HepG2 (cell line): Measurements from ENCODE around the gene PFDN1. TPM values are rescaled to one million over a fixed set of nuclear protein-coding genes. Genes with fewer than 3 reads are reported as not detected.
A peak's percentile ranks its signal among the peaks of the same experiment; 100 is the strongest.

Experiments used
- AHR ChIP-seq: IDR thresholded peaks from 2 replicates; pipeline ENCODE4 v1.6.1; 2018; ENCODE audit warnings: missing genetic modification reagents, missing compliant biosample characterization
- ARNTL ChIP-seq: sonication (generic); formaldehyde crosslinking; IDR thresholded peaks from 2 replicates; pipeline ENCODE4 v1.4.0; 2020; ENCODE audit warnings: mild to moderate bottlenecking, missing genetic modification reagents
- HNF4G ChIP-seq, 2 experiments: sonication (generic) in 1 of 2; formaldehyde crosslinking in 1 of 2; IDR thresholded peaks; 2 replicates each; pipeline versions ENCODE4 v1.4.0 to v1.6.1; 2011 to 2020; ENCODE audit warnings: borderline replicate concordance in 2 of 2, low read depth in 2 of 2, mild to moderate bottlenecking in 2 of 2, low read length in 1 of 2, missing genetic modification reagents in 1 of 2, moderate library complexity in 1 of 2
- KDM4B ChIP-seq: sonication (generic); formaldehyde crosslinking; IDR thresholded peaks from 2 replicates; pipeline ENCODE4 v1.4.0; 2020; ENCODE audit warnings: missing genetic modification reagents
- KLF11 ChIP-seq: IDR thresholded peaks from 2 replicates; pipeline ENCODE4 v1.6.1; 2016; ENCODE audit warnings: missing compliant biosample characterization
- KLF16 ChIP-seq, 2 experiments: sonication (generic) in 1 of 2; formaldehyde crosslinking in 1 of 2; IDR thresholded peaks; 2 replicates each; pipeline versions ENCODE4 v1.6.1 to v1.8.0; 2016 to 2023; ENCODE audit warnings: missing genetic modification reagents in 2 of 2, missing compliant biosample characterization in 1 of 2
- NFIC ChIP-seq: IDR thresholded peaks from 2 replicates; pipeline ENCODE4 v1.6.1; 2012; ENCODE audit warnings: mild to moderate bottlenecking, low read length, inconsistent platforms
- PCBP2 ChIP-seq: fragments of 200-400 bp; formaldehyde crosslinking; optimal IDR thresholded peaks from 2 replicates; pipeline ENCODE3; 2018; ENCODE audit warnings: low read length, low read depth; ENCODE audit not compliant: poor library complexity, severe bottlenecking
- PRPF4 ChIP-seq: fragments of 200-400 bp; formaldehyde crosslinking; IDR thresholded peaks from 2 replicates; pipeline ENCODE4 v1.6.1; 2016; ENCODE audit warnings: low read length, low read depth; ENCODE audit not compliant: poor library complexity, severe bottlenecking
- RARA ChIP-seq: IDR thresholded peaks from 2 replicates; pipeline ENCODE4 v1.6.1; 2016; ENCODE audit warnings: missing genetic modification reagents, missing compliant biosample characterization
- SMAD1 ChIP-seq: sonication (generic); formaldehyde crosslinking; IDR thresholded peaks from 2 replicates; pipeline ENCODE4 v1.4.0; 2020; ENCODE audit warnings: missing genetic modification reagents, low read depth, mild to moderate bottlenecking, borderline replicate concordance
- ZNF296 ChIP-seq: sonication (generic); formaldehyde crosslinking; conservative IDR thresholded peaks from 2 replicates; pipeline ENCODE4 v1.5.0; 2020; ENCODE audit warnings: mild to moderate bottlenecking, missing genetic modification reagents
- ZNF496 ChIP-seq: sonication (generic); formaldehyde crosslinking; IDR thresholded peaks from 2 replicates; pipeline ENCODE4 v1.8.1; 2023; ENCODE audit warnings: mild to moderate bottlenecking, moderate library complexity, missing genetic modification reagents; ENCODE audit not compliant: insufficient replicate concordance
- ZNF850 ChIP-seq: sonication (generic); formaldehyde crosslinking; conservative IDR thresholded peaks from 2 replicates; pipeline ENCODE4 v1.9.0; 2021; ENCODE audit warnings: mild to moderate bottlenecking, missing genetic modification reagents
- polyA plus RNA-seq, 8 experiments: library from polyadenylated mRNA; depleted of rRNA in 3 of 8; stranded (reverse) in 7 of 8; unstranded in 1 of 8; fragments of >200 nt; fragmentation: Illumina TruSeq in 4 of 8; extraction: Trizol in 4 of 8; gene quantifications; 2 replicates each; pipeline versions ENCODE4 v1.2.1 to v1.2.3, GENCODE V29; 2011 to 2016; ENCODE audit warnings: low read depth in 4 of 8, missing spikeins in 1 of 8, mixed read lengths in 1 of 8; ENCODE audit not compliant: insufficient read depth in 1 of 8
- total RNA-seq, 5 experiments: library from RNA; depleted of rRNA; stranded (reverse); fragments of >200 nt; fragmentation: Illumina TruSeq; extraction: Trizol; gene quantifications; 2 replicates each; pipeline ENCODE4 v1.2.3, GENCODE V29; 2016; ENCODE audit warnings: low read depth in 1 of 5
- TF ChIP-seq, protein P1 (sequence below): sonication (generic); formaldehyde crosslinking; IDR thresholded peaks from 2 replicates; pipeline ENCODE4 v1.5.0; 2020; ENCODE audit warnings: missing genetic modification reagents
- TF ChIP-seq, protein P2 (sequence below): sonication (generic); IDR thresholded peaks from 2 replicates; pipeline ENCODE4 v1.6.1; 2016; ENCODE audit warnings: low read depth, borderline replicate concordance
- TF ChIP-seq, protein P3 (sequence below): sonication (generic); formaldehyde crosslinking; IDR thresholded peaks from 2 replicates; pipeline ENCODE4 v1.5.1; 2020; ENCODE audit warnings: missing genetic modification reagents, mild to moderate bottlenecking, borderline replicate concordance
- TF ChIP-seq, protein P4 (sequence below): IDR thresholded peaks from 2 replicates; pipeline ENCODE4 v1.6.1; 2016; ENCODE audit warnings: missing compliant biosample characterization, missing genetic modification reagents, borderline replicate concordance
- TF ChIP-seq, protein P5 (sequence below): sonication (generic); formaldehyde crosslinking; IDR thresholded peaks from 2 replicates; pipeline ENCODE4 v1.4.0; 2020; ENCODE audit warnings: missing genetic modification reagents, mild to moderate bottlenecking, borderline replicate concordance

Gene PFDN1
- total and polyA plus RNA-seq, 2 of the 13 experiments (the other 11 are each of a cell fraction or from before 2014, with no cell fraction given), result 67.2 to 70.8 TPM

DNA sequence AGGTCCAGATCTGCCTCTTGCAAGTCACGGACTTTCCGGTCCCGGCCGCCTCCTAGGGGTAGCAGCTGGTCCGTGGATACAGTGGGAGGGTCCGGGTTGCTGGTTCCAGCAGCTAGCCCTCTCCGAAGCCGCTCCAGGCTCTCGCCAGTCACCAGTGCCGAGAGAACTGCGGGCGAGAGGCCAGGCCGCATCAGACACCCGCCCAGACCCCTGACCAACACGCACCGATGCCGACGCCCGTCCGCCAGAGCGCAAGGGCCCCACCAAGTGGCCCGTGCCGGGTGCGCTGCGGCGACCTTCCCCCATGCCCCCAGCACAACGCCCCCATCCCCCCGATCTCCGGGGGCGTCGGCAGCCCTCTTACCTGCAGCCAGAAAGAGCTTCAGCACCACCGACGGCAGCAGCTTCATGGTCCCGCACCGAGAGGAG lies 43.0 kb upstream of the PFDN1 start (continued):
- TF ChIP-seq ZNF496 (CRISPR knock-in tag), result no peak
- no peak for TF ChIP-seq ZNF850 (CRISPR knock-in tag)
- TF ChIP-seq RARA (CRISPR knock-in tag), result no peak
- no peak for TF ChIP-seq AHR (CRISPR knock-in tag)
- 0 out of 2 replicates have a peak, but pooled peaks have one; percentile 20 for TF ChIP-seq KDM4B (CRISPR knock-in tag)
- no peak for TF ChIP-seq NFIC
- TF ChIP-seq ZNF296 (CRISPR knock-in tag), result no peak
- TF ChIP-seq HNF4G (IDR thresholded peaks at IDR 0.05; ENCODE audit: borderline replicate concordance, low read depth, low read length), result no peak
- TF ChIP-seq HNF4G (CRISPR knock-in tag; IDR thresholded peaks at IDR 0.05; ENCODE audit: borderline replicate concordance, low read depth), result no peak
- no peak for TF ChIP-seq SMAD1
- TF ChIP-seq, protein P1, sequence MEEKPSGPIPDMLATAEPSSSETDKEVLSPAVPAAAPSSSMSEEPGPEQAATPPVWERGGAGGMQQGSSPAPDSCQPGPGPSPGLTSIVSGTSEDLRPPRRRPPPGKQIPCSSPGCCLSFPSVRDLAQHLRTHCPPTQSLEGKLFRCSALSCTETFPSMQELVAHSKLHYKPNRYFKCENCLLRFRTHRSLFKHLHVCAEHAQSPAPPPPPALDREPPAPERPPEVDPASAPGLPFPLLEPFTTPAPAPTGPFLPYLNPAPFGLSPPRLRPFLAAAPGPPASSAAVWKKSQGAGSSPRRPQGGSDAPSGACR (CRISPR knock-in tag), result peak; percentile 71
- TF ChIP-seq, protein P2, sequence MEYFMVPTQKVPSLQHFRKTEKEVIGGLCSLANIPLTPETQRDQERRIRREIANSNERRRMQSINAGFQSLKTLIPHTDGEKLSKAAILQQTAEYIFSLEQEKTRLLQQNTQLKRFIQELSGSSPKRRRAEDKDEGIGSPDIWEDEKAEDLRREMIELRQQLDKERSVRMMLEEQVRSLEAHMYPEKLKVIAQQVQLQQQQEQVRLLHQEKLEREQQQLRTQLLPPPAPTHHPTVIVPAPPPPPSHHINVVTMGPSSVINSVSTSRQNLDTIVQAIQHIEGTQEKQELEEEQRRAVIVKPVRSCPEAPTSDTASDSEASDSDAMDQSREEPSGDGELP, result peak; percentile 14; the same call in 1 of the 2 replicates
- no peak for TF ChIP-seq ARNTL (CRISPR knock-in tag)
- TF ChIP-seq, protein P3, sequence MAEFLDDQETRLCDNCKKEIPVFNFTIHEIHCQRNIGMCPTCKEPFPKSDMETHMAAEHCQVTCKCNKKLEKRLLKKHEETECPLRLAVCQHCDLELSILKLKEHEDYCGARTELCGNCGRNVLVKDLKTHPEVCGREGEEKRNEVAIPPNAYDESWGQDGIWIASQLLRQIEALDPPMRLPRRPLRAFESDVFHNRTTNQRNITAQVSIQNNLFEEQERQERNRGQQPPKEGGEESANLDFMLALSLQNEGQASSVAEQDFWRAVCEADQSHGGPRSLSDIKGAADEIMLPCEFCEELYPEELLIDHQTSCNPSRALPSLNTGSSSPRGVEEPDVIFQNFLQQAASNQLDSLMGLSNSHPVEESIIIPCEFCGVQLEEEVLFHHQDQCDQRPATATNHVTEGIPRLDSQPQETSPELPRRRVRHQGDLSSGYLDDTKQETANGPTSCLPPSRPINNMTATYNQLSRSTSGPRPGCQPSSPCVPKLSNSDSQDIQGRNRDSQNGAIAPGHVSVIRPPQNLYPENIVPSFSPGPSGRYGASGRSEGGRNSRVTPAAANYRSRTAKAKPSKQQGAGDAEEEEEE (CRISPR knock-in tag), result no peak
- TF ChIP-seq, protein P4, sequence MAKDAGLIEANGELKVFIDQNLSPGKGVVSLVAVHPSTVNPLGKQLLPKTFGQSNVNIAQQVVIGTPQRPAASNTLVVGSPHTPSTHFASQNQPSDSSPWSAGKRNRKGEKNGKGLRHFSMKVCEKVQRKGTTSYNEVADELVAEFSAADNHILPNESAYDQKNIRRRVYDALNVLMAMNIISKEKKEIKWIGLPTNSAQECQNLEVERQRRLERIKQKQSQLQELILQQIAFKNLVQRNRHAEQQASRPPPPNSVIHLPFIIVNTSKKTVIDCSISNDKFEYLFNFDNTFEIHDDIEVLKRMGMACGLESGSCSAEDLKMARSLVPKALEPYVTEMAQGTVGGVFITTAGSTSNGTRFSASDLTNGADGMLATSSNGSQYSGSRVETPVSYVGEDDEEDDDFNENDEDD (CRISPR knock-in tag), result peak; percentile 14; the same call in 1 of the 2 replicates
- 0 out of 4 replicates have a peak, but pooled peaks of 1 of the 2 experiments have one; percentile 10 for TF ChIP-seq KLF16 (CRISPR knock-in tag; IDR thresholded peaks at IDR 0.05)
- 0 out of 2 replicates have a peak, but pooled peaks have one; percentile 40 for TF ChIP-seq KLF11 (CRISPR knock-in tag)
- no peak for TF ChIP-seq PRPF4
- TF ChIP-seq PCBP2, result no peak
- TF ChIP-seq, protein P5, sequence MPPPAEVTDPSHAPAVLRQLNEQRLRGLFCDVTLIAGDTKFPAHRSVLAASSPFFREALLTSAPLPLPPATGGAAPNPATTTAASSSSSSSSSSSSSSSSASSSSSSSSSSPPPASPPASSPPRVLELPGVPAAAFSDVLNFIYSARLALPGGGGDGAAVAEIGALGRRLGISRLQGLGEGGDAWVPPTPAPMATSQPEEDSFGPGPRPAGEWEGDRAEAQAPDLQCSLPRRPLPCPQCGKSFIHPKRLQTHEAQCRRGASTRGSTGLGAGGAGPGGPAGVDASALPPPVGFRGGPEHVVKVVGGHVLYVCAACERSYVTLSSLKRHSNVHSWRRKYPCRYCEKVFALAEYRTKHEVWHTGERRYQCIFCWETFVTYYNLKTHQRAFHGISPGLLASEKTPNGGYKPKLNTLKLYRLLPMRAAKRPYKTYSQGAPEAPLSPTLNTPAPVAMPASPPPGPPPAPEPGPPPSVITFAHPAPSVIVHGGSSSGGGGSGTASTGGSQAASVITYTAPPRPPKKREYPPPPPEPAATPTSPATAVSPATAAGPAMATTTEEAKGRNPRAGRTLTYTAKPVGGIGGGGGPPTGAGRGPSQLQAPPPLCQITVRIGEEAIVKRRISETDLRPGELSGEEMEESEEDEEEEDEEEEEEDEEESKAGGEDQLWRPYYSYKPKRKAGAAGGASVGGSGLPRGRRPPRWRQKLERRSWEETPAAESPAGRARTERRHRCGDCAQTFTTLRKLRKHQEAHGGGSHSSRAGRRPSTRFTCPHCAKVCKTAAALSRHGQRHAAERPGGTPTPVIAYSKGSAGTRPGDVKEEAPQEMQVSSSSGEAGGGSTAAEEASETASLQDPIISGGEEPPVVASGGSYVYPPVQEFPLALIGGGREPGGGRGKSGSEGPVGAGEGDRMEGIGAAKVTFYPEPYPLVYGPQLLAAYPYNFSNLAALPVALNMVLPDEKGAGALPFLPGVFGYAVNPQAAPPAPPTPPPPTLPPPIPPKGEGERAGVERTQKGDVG, result peak; percentile 32; the same call in 1 of the 2 replicates
